GM23338 (cell line): ENCODE results near the gene NUDT15. TPM values are rescaled to one million over a fixed set of nuclear protein-coding genes. Genes with fewer than 3 reads are reported as not detected.

Source experiments
- ATAC-seq: fragments of 200-7000 bp; cut with Tn5 transposase; 3 replicates; pipeline ENCODE4 v1.9.1; 2020
- DNase-seq: peaks from one replicate; pipeline ENCODE4 v3.0.0-alpha.2; 2015; ENCODE audit warnings: low spot score
- H2AFZ ChIP-seq: fragments of 200-600 bp; sonication (generic); 2 replicates; pipeline ENCODE4 v1.8.0; 2016; ENCODE audit warnings: antibody characterized with exemption, mild to moderate bottlenecking, moderate library complexity
- H3F3A ChIP-seq: fragments of 200-600 bp; sonication (generic); replicated peaks from 2 replicates; pipeline ENCODE4 v1.8.0; 2017; ENCODE audit warnings: antibody characterized with exemption, mixed run types, low read depth
- H3K27ac ChIP-seq: fragments of 200-600 bp; sonication (generic); 2 replicates; pipeline ENCODE4 v1.6.1; 2016; ENCODE audit warnings: low read depth
- H3K27me3 ChIP-seq: fragments of 200-600 bp; sonication (generic); 2 replicates; pipeline ENCODE4 v1.8.0; 2016; ENCODE audit warnings: mild to moderate bottlenecking, mixed run types, moderate library complexity; ENCODE audit not compliant: insufficient read depth
- H3K36me3 ChIP-seq: fragments of 200-600 bp; sonication (generic); 2 replicates; pipeline ENCODE4 v1.8.0; 2016; ENCODE audit warnings: mild to moderate bottlenecking; ENCODE audit not compliant: insufficient read depth
- H3K4me1 ChIP-seq: fragments of 200-600 bp; sonication (generic); 2 replicates; pipeline ENCODE4 v1.8.0; 2016; ENCODE audit warnings: mild to moderate bottlenecking, moderate library complexity; ENCODE audit not compliant: insufficient read depth
- H3K4me2 ChIP-seq: fragments of 200-600 bp; sonication (generic); 2 replicates; pipeline ENCODE4 v1.7.1; 2017; ENCODE audit warnings: mixed run types
- H3K4me3 ChIP-seq: fragments of 200-600 bp; sonication (generic); 2 replicates; pipeline ENCODE4 v1.6.1; 2016; ENCODE audit warnings: mixed run types
- H3K79me2 ChIP-seq: fragments of 200-600 bp; sonication (generic); replicated peaks from 2 replicates; pipeline ENCODE4 v1.8.0; 2017; ENCODE audit warnings: mild to moderate bottlenecking; ENCODE audit not compliant: insufficient read depth
- H3K9me2 ChIP-seq: fragments of 200-600 bp; sonication (generic); 2 replicates; pipeline ENCODE4 v1.8.0; 2017; ENCODE audit not compliant: insufficient read depth
- H4K20me1 ChIP-seq: fragments of 200-600 bp; sonication (generic); replicated peaks from 2 replicates; pipeline ENCODE4 v1.8.0; 2017; ENCODE audit warnings: mild to moderate bottlenecking; ENCODE audit not compliant: insufficient read depth
- H3K27ac Mint-ChIP-seq: 2 replicates; pipeline ENCODE4 v1.8.0; 2020; ENCODE audit warnings: inconsistent platforms, mild to moderate bottlenecking, moderate library complexity, mixed read lengths
- H3K27me3 Mint-ChIP-seq: 3 replicates; pipeline ENCODE4 v1.8.0; 2022; ENCODE audit warnings: low read depth, mild to moderate bottlenecking, moderate library complexity, mixed read lengths, inconsistent platforms; ENCODE audit not compliant: insufficient read depth, poor library complexity
- H3K36me3 Mint-ChIP-seq: 3 replicates; pipeline ENCODE4 v1.8.0; 2021; ENCODE audit warnings: low read depth, mild to moderate bottlenecking, inconsistent platforms, moderate library complexity, mixed read lengths
- H3K4me1 Mint-ChIP-seq: 3 replicates; pipeline ENCODE4 v1.8.0; 2020; ENCODE audit warnings: mild to moderate bottlenecking, inconsistent platforms, mixed read lengths
- H3K4me3 Mint-ChIP-seq: 3 replicates; pipeline ENCODE4 v1.8.0; 2021; ENCODE audit warnings: moderate library complexity, mild to moderate bottlenecking, inconsistent platforms, mixed read lengths
- H3K9me3 Mint-ChIP-seq: 3 replicates; pipeline ENCODE4 v1.8.0; 2020; ENCODE audit warnings: moderate library complexity, mild to moderate bottlenecking, inconsistent platforms, mixed read lengths
- JUNB ChIP-seq: IDR thresholded peaks from one replicate; pipeline ENCODE4 v1.6.1; 2016; ENCODE audit warnings: antibody characterized with exemption; ENCODE audit not compliant: unreplicated experiment
- NANOG ChIP-seq: IDR thresholded peaks from 2 replicates; pipeline ENCODE4 v1.6.1; 2016; ENCODE audit warnings: antibody characterized with exemption, borderline replicate concordance
- POLR2AphosphoS5 ChIP-seq: IDR thresholded peaks from 2 replicates; pipeline ENCODE4 v1.6.1; 2016; ENCODE audit warnings: antibody characterized with exemption, low read depth
- ZNF331 ChIP-seq: fragments of 250-450 bp; sonication (Bioruptor Pico); IDR thresholded peaks from 2 replicates; pipeline ENCODE4 v1.5.0; 2020; ENCODE audit warnings: low read depth, mild to moderate bottlenecking, moderate library complexity
- polyA plus RNA-seq: library from polyadenylated mRNA; unstranded; fragments of >200 nt; fragmentation: Nextera tagmentation; extraction: Ambion mirVana; gene quantifications from 2 replicates; pipeline ENCODE4 v1.2.1, GENCODE V29; 2016
- total RNA-seq: library from RNA; depleted of rRNA; stranded (reverse); fragments of >200 nt; shearing (Covaris generic); gene quantifications from 2 replicates; pipeline ENCODE4 v1.2.3, GENCODE V29; 2014
- TF ChIP-seq, protein P1 (sequence below): IDR thresholded peaks from 2 replicates; pipeline ENCODE4 v1.6.1; 2016; ENCODE audit warnings: antibody characterized with exemption
- TF ChIP-seq, protein P2 (sequence below): IDR thresholded peaks from one replicate; pipeline ENCODE4 v1.6.1; 2018; ENCODE audit warnings: antibody characterized with exemption; ENCODE audit not compliant: unreplicated experiment

NUDT15 gene
- total and polyA plus RNA-seq, 2 experiments from 2014 or later, result 59.3 TPM

DNA sequence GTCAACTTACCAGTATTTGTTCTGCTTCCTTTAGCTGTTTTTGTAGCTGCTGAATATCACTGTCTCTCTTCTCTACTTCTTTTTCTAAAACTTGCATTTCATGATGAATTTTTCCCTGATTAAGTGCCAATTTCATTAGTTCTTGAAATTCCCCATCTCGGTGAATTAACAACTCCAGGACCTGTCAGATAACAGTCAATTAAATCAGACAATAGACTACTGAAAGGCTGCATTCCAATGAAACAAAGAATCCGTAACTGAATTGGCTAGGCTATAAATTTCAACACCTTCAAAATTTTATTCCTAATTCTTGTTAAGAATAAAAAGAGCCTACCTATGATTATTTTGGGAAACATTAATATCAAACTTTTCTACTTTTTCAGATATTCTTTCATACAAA, 48.7 kb downstream of the NUDT15 start (continued):
- TF ChIP-seq, protein P1, sequence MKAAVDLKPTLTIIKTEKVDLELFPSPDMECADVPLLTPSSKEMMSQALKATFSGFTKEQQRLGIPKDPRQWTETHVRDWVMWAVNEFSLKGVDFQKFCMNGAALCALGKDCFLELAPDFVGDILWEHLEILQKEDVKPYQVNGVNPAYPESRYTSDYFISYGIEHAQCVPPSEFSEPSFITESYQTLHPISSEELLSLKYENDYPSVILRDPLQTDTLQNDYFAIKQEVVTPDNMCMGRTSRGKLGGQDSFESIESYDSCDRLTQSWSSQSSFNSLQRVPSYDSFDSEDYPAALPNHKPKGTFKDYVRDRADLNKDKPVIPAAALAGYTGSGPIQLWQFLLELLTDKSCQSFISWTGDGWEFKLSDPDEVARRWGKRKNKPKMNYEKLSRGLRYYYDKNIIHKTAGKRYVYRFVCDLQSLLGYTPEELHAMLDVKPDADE, result no peak

DNA sequence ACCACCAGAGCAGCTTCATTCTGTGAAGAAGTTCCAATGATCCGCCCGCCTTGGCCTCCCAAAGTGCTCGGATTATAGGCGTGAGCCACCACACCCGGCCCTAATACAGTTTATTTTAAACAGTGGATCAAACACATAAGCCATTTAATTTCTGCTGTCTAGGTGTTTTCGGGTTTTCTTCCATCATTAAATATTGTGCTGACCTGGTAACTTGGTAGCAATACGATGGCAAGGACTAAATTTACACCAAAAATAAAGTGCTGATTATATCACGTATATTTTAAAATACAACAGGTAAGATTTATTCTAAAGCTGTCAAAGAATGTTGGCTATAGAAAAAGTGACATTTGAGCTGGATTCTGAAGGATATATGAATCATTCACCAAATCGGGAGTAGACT, 56.1 kb downstream of the NUDT15 start:
- H3F3A ChIP-seq, result no peaks in the 10 kb centered on the region
- DNase-seq (no peak), ATAC-seq (no peak)
- H3K79me2 ChIP-seq, result peaks cover 62% of the 10 kb centered on the region
- peak overlapping the region; percentile 99 for H3K4me3 Mint-ChIP-seq
- TF ChIP-seq, protein P2, sequence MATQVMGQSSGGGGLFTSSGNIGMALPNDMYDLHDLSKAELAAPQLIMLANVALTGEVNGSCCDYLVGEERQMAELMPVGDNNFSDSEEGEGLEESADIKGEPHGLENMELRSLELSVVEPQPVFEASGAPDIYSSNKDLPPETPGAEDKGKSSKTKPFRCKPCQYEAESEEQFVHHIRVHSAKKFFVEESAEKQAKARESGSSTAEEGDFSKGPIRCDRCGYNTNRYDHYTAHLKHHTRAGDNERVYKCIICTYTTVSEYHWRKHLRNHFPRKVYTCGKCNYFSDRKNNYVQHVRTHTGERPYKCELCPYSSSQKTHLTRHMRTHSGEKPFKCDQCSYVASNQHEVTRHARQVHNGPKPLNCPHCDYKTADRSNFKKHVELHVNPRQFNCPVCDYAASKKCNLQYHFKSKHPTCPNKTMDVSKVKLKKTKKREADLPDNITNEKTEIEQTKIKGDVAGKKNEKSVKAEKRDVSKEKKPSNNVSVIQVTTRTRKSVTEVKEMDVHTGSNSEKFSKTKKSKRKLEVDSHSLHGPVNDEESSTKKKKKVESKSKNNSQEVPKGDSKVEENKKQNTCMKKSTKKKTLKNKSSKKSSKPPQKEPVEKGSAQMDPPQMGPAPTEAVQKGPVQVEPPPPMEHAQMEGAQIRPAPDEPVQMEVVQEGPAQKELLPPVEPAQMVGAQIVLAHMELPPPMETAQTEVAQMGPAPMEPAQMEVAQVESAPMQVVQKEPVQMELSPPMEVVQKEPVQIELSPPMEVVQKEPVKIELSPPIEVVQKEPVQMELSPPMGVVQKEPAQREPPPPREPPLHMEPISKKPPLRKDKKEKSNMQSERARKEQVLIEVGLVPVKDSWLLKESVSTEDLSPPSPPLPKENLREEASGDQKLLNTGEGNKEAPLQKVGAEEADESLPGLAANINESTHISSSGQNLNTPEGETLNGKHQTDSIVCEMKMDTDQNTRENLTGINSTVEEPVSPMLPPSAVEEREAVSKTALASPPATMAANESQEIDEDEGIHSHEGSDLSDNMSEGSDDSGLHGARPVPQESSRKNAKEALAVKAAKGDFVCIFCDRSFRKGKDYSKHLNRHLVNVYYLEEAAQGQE, result no peak
- no peak for TF ChIP-seq NANOG
- TF ChIP-seq POLR2AphosphoS5, result no peak
- H3K27ac Mint-ChIP-seq, result no peak overlapping the region
- H3K4me1 ChIP-seq, result peaks cover 13% of the 10 kb centered on the region
- no peaks in the 10 kb centered on the region for H3K36me3 ChIP-seq
- H3K27me3 ChIP-seq, result no peaks in the 10 kb centered on the region
- peak overlapping the region; percentile 93 for H3K4me2 ChIP-seq
- H3K4me3 ChIP-seq, result peak overlapping the region; percentile 89
- no peak overlapping the region for H3K27ac ChIP-seq
- peaks cover 21% of the 10 kb centered on the region for H3K4me1 Mint-ChIP-seq
- peaks cover 3% of the 10 kb centered on the region; the same call in 1 of the 3 replicates for H3K36me3 Mint-ChIP-seq
- H4K20me1 ChIP-seq, result peaks cover 16% of the 10 kb centered on the region; the same call in 1 of the 2 replicates
- no peaks in the 10 kb centered on the region for H3K9me3 Mint-ChIP-seq
- H2AFZ ChIP-seq, result no peak overlapping the region
- H3K27me3 Mint-ChIP-seq, result peaks cover 3% of the 10 kb centered on the region
- H3K9me2 ChIP-seq, result no peaks in the 10 kb centered on the region; the same call in 1 of the 2 replicates

DNA sequence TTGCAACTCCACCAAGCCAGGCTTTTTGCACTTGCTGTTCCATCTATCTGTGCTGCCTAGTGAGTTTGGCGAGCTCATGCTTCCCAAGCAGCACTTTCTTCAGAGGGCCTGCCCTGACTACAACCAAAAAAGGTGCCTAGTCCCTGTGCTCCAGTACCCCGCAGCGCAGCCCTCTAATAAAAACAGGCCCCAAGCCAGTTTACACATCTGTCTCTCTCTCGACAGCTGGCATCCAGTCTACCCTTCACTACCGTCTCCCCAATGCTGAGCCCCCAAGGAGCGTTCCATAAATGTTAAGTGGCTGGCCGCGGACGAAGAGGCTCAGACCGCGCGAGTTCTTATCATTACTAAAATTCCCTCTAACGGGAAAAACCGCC, 56.9 kb downstream of the NUDT15 start:
- H3K36me3 Mint-ChIP-seq, result peaks cover 3% of the 10 kb centered on the region; the same call in 1 of the 3 replicates
- peak overlapping the region; percentile 97 for H3K27ac Mint-ChIP-seq
- H3K27me3 ChIP-seq, result no peaks in the 10 kb centered on the region
- peak; percentile 24 for DNase-seq
- no peaks in the 10 kb centered on the region for H3F3A ChIP-seq
- peak overlapping the region; percentile 99 for H3K4me3 Mint-ChIP-seq
- no peaks in the 10 kb centered on the region; the same call in 1 of the 2 replicates for H3K9me2 ChIP-seq
- H3K9me3 Mint-ChIP-seq, result no peaks in the 10 kb centered on the region
- peak; percentile 21 for ATAC-seq
- H3K4me2 ChIP-seq, result peak overlapping the region; percentile 93
- H3K36me3 ChIP-seq, result no peaks in the 10 kb centered on the region
- H3K4me3 ChIP-seq, result peak overlapping the region; percentile 89
- H3K27me3 Mint-ChIP-seq, result peaks cover 3% of the 10 kb centered on the region
- H3K79me2 ChIP-seq, result peaks cover 54% of the 10 kb centered on the region
- 0 out of 2 replicates have a peak overlapping the region, but pooled peaks have one; percentile 52 for H3K27ac ChIP-seq
- H4K20me1 ChIP-seq, result peaks cover 10% of the 10 kb centered on the region; the same call in 1 of the 2 replicates
- H3K4me1 ChIP-seq, result peaks cover 13% of the 10 kb centered on the region
- peaks cover 21% of the 10 kb centered on the region for H3K4me1 Mint-ChIP-seq
- peak overlapping the region; percentile 63; the same call in 1 of the 2 replicates for H2AFZ ChIP-seq
- no peak for TF ChIP-seq POLR2AphosphoS5
- TF ChIP-seq ZNF331 (CRISPR knock-in tag), result no peak
- TF ChIP-seq, protein P2, result no peak
- no peak for TF ChIP-seq JUNB
